Activated CD4-positive, alpha-beta T cell treated with anti-CD3 and anti-CD28 coated beads for 24 hours (primary cell): Measurements from ENCODE around the gene ARL5A.
A peak's percentile ranks its signal among the peaks of the same experiment; 100 is the strongest.
"Not testable (repeated sequence)": the region's sequence is repeated elsewhere in the genome, so short reads cannot be mapped to it uniquely, and the experiment has no call there.

Experiments
- DNase-seq, 2 donors: peaks; one replicate each; pipeline ENCODE4 v3.0.0-alpha.2; 2020; ENCODE audit warnings: low read depth in 2 of 2

Gene ARL5A

DNA sequence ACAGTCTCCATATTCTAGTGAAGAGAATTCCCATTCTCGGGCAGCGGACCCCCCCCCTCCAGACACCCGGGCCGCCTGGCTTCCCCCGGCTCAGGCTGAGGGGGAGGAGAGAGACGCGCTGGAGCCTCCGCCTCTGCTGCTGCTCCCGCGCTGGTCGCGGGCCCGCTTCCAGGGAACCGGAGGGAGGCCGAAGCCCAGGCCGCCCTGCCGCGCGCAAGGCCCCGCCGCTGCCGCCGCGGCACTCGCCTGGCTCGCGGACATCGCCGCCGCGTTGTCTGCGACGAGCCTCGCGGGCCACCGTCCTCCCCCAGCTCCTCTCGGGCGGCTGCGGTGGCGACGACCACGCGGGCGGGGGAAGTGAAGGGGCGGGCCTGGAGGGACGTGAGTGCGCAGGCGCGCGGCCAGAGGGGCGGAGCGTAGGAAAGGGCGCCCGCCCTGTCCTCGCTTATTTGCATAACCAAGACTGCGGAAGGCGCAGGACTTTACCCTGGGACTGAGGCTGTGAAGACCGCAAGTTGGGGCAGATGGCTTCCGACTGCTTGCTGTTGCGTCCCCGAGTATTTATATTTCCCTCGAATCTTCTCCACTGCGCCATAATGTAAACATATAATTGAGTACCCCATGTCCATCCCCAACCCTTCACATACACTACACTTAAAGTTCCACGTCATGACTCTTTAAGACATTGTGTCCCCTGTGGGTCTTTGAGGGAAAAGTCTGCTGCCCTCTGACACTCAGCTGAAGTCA lies at the start of gene ARL5A:
Gene ARL5A (minus strand): TSS at position 279 of the 747 bp plus-strand sequence. CDS start 245 bp downstream, at position 34.
- DNase-seq, result peak; percentile 86 to 91

GRCh38 chr2:151875631-151876030 lies 47.4 kb upstream of the ARL5A start:
- DNase-seq, result not testable (repeated sequence)

DNA sequence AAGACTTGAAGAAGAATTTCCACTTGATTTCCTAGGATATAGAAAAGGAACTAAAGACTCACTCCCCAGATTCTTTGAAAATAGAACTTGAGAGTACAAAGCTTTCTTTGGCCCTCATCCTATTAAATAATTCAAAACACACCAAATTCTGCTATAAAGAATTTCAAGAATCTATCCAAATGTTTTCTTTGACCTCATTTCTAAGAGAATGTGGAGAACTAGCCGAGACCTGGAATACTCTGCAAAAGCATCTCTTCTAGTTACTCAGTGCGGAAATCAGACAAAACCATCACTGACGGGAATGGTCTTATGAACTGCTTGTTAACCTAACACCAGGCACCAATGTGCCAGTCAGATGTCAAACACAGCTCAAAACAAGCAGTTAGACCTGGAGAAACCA lies 44.2 kb upstream of the ARL5A start:
- no peak for DNase-seq

- DNase-seq, result no peak
These were observed 41.1 kb upstream of the ARL5A start for GRCh38 chr2:151869291-151869690.

DNA sequence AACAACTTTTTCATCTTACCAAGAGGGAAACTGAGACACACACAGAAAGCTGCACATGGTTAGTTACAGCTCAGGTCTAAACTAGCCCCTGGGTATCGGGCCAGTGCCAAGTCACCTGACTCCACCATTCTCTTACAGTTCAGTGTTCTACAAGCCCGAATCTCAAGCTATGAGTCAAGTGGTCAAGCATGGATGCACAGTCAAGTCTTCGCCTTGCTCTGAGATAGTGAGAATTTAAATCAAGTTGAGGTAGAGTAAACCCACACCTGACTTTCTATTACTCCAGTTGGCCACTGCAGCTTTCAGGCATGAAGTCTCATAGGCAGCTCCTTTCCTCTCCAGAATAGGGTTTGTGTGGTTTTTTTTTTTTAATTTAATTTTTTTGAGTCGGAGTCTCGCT lies 34.5 kb upstream of the ARL5A start:
- no peak for DNase-seq

- DNase-seq, result no peak
These were observed 33.0 kb upstream of the ARL5A start for GRCh38 chr2:151861174-151861573.

DNA sequence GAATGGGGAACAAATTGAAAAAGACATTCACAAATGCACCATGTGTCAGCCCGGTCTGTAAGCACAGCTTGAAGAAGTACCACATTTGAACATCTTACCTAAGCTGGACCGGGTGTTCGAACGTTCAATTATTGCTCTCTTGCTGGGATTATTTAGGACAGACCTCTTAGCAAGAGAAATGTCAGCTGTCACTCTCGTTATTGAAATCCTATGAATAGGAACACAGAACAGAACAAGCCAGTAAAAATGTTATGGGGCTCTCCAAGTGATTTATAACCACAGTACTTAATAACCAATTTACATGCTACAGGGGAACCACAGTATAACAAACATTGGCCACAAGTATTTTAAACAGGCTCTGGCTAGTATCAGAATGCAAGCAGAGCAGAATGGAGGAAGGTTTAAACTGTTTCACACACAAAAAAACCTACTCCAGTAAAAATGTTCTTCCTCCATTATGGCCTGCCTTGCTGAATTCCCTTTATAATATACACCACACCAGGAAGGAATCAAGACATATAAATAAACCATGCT lies 32.5 kb upstream of the ARL5A start:
- DNase-seq, result no peak

- DNase-seq, result no peak
These were observed 32.0 kb upstream of the ARL5A start for GRCh38 chr2:151860210-151860609.

DNA sequence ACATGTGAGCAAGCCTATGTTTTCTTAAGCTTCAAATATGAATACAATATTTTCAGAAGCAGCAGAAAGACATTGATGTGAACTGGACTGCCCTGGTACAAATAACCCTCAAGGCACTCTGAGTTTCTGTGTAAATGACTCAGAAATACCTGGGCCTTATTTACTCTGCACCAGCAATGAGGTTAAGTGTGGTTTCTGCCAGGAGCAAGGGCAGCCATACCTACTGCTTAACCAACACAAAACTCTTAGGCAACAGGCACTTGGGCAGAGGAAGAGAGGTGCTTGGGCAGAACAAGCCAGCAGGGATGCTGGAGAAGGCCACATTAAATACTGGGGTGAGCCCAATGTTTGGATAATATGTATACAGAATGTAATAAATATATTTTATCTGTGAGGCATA lies 29.4 kb upstream of the ARL5A start:
- no peak for DNase-seq

GRCh38 chr2:151855111-151855510 lies 26.9 kb upstream of the ARL5A start:
- no peak for DNase-seq

GRCh38 chr2:151853070-151853758 lies 25.0 kb upstream of the ARL5A start:
- DNase-seq, result no peak

- DNase-seq, result no peak
These were observed 24.2 kb upstream of the ARL5A start for GRCh38 chr2:151852260-151853069.

DNA sequence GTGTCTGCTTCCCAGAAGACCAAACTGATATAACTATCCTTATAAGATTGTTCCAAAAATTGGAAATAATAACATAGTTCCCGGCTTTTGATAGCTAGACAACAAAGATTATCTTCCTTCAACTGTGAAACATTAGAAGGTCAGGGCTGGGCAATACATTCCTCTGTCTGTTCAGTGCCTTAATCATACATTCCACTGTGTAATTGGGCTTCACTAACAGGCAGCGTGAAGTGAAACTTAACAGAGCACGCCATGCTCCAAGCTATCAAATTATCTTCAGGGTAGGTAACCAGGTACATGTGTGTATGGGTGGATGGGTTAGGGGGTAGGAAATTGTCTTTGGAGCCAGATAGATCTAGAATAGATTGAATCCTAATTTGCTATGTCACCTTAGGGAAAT lies 23.5 kb upstream of the ARL5A start:
- DNase-seq, result no peak

- DNase-seq, result no peak
These were observed 21.3 kb upstream of the ARL5A start for GRCh38 chr2:151849413-151850010.

DNA sequence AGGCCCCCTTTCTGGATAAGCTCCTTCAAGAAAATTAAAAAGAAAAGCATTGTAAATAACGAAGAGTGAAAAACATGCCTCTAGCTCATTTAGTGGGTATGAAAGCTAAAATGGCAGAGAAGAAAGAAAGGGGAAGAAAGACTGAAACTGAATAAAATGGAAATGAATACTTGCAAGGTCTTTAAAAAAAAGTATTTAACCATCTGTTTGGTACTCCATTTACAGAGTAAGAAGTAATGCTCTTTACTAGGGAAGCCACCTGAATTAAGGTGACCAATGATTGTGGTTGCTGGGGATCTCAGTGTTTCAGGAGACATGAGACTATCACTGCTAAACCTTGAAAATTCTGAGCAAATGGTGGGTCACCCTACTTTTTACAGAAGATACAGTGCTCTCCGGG lies 17.7 kb upstream of the ARL5A start:
- DNase-seq, result no peak

GRCh38 chr2:151845481-151845880 lies 17.3 kb upstream of the ARL5A start:
- no peak for DNase-seq

- DNase-seq, result no peak
These were observed 16.1 kb upstream of the ARL5A start for GRCh38 chr2:151844211-151844896.

- DNase-seq, result no peak
These were observed 15.5 kb upstream of the ARL5A start for GRCh38 chr2:151843691-151844061.

- DNase-seq, result no peak
These were observed 14.8 kb upstream of the ARL5A start for GRCh38 chr2:151842830-151843690.

DNA sequence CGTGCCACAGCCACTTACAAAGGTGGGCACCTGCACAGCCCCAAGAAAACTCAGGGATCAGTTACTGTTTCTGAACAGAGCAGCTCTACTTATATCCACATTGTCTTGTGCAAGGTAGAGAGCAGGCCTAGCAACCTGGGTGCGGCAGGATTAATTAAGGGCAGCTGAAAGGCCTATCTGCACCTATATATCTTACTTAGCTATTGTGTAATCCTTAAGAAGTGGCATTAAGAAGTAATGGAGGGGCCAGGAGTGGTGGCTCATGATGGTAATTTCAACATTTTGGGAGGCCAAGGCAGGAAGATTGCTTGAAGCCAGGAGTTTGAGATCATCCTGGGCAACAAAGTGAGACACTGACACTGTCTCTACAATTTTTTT lies 12.8 kb upstream of the ARL5A start:
- no peak for DNase-seq
